Neutrophil (primary cell): ENCODE results near the gene MADD.

Experiments
- H3K27ac ChIP-seq: fragments of 200-600 bp; sonication (generic); 2 replicates; pipeline ENCODE4 v1.5.1; 2016; ENCODE audit warnings: mild to moderate bottlenecking, moderate library complexity
- H3K27me3 ChIP-seq: fragments of 200-600 bp; sonication (generic); 2 replicates; pipeline ENCODE4 v1.6.0; 2016; ENCODE audit warnings: mild to moderate bottlenecking
- H3K36me3 ChIP-seq: fragments of 200-600 bp; sonication (generic); 2 replicates; pipeline ENCODE4 v1.5.1; 2017
- H3K4me1 ChIP-seq, 2 experiments: fragments of 200-600 bp in 1 of 2; sonication (generic) in 1 of 2; 1 replicate in 1 of 2; 2 replicates in 1 of 2; pipeline versions ENCODE4 v1.5.1 to v1.6.1; 2013 to 2016; ENCODE audit warnings: low read depth in 1 of 2, low read length in 1 of 2, mild to moderate bottlenecking in 1 of 2, moderate library complexity in 1 of 2; ENCODE audit not compliant: control insufficient read depth in 1 of 2, insufficient read depth in 1 of 2
- H3K4me3 ChIP-seq, 2 experiments: fragments of 200-600 bp in 1 of 2; sonication (generic) in 1 of 2; 1 replicate in 1 of 2; 2 replicates in 1 of 2; pipeline ENCODE4 v1.5.1; 2013 to 2016; ENCODE audit warnings: low read depth in 1 of 2, low read length in 1 of 2, mild to moderate bottlenecking in 1 of 2, moderate library complexity in 1 of 2
- H3K9me3 ChIP-seq: fragments of 200-600 bp; sonication (generic); 2 replicates; pipeline ENCODE4 v1.5.1; 2016
- CTCF ChIP-seq: fragments of 200-600 bp; sonication (generic); IDR thresholded peaks from 2 replicates; pipeline ENCODE4 v1.5.1; 2016; ENCODE audit warnings: antibody characterized with exemption

Gene MADD

GRCh38 chr11:47354913-47355282 lies 85.0 kb downstream of the MADD start:
- Histone ChIP-seq H3K4me3 (no peak overlapping the region), H3K36me3 (peaks cover 97% of the 10 kb centered on the region), H3K4me1 (peaks cover 20 to 23% of the 10 kb centered on the region in 2 experiments), H3K27ac (peak overlapping the region; percentile 46), H3K9me3 (no peaks in the 10 kb centered on the region), H3K27me3 (no peaks in the 10 kb centered on the region)
- TF ChIP-seq CTCF, result no peak

DNA sequence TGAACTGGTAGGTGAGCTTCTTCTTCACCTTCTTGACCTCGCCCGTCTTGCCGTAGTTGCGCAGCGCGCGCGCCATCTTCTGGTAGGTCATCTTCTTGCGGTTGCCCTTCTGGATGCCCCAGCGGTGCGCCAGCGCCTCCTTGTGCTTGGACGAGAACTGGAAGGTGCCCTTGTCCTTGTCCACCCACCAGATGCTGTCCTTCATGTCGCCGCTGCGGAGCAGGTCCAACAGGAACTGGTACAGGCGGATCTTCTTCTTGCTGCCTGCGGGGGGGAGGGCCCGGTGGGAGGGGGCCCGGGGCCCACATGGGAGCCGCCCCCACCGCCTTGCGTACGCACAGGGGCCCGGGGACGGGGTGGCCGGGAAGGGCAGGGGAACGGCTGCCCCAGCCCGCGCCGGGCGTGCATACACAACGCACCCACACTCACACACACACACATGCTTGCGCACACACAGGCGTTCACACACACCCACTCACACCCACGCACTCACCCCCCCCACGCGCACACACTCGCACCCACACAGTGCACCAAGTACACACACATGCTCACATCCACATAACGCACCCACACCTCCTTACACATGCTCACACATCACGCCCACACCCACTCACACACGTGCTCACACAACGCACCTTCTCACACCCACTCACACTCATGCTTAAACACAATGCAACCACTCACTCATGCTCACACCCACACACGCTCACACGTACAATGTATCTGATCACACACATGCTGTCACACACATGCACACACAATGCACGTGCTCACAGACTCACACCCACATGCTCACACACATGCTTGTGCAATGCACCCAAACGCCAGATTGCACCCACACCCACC lies 85.6 kb downstream of the MADD start:
- no peaks in the 10 kb centered on the region for H3K27me3 ChIP-seq
- TF ChIP-seq CTCF, result no peak
- H3K4me3 ChIP-seq, result no peak overlapping the region
- H3K27ac ChIP-seq, result peak overlapping the region; percentile 46
- peaks cover 26 to 29% of the 10 kb centered on the region in 2 experiments for H3K4me1 ChIP-seq
- no peaks in the 10 kb centered on the region for H3K9me3 ChIP-seq
- H3K36me3 ChIP-seq, result peaks cover 99% of the 10 kb centered on the region

DNA sequence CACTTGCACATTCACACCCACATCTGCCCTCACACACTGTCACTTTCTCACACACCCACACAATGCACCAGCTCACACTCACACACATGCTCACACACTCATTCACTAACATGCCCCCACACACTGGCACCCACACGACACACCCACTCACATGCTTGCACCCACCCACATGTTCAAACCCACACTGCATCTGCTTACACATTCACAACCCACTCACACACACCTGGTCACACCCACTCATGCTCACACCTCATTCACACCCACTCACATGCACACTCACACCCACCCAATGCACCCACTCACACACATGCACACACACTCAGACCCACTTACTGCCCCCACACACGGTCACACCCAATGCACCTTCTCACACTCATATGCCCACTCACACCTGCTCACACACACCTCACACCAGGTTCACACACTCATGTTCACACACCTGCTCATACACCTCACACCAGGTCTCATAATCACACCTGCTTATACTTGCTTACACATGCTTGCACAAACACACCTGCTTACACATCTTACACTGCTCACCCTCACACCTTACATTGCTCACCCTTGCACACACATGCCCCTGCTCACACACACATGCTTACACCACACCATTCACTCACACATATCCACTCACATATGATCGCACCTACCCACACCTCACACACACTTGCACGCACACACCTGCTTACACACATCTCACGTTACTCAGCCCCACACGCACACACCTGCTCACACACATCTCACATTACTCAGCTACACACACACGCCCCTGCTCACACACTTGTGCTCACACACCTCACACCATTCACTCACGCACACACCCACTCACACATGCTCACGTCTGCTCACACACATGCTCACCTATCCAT lies 86.4 kb downstream of the MADD start:
- no peak for TF ChIP-seq CTCF
- Histone ChIP-seq H3K27ac (peak overlapping the region; percentile 74), H3K9me3 (no peaks in the 10 kb centered on the region), H3K36me3 (peaks cover 99% of the 10 kb centered on the region), H3K4me1 (peaks cover 33 to 37% of the 10 kb centered on the region in 2 experiments), H3K27me3 (no peaks in the 10 kb centered on the region), H3K4me3 (no peak overlapping the region)

DNA sequence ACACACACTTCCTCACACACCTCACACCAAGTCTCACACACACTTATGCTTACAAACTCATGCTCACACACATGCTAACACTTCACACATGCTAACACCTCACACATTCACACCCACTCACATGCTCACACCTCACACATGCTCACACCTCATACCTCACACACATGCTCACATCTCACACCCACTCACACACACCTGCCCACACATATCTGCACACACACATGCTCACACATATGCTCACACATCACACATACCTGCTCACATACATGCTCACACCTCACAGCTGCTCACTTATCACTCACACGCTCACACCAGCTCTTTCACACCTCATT lies 87.0 kb downstream of the MADD start:
- TF ChIP-seq CTCF, result no peak
- H3K27me3 ChIP-seq, result no peaks in the 10 kb centered on the region
- peaks cover 100% of the 10 kb centered on the region for H3K36me3 ChIP-seq
- peak overlapping the region; percentile 74 for H3K27ac ChIP-seq
- H3K4me3 ChIP-seq, result no peak overlapping the region
- H3K9me3 ChIP-seq, result no peaks in the 10 kb centered on the region
- peaks cover 39 to 43% of the 10 kb centered on the region in 2 experiments for H3K4me1 ChIP-seq

GRCh38 chr11:47357985-47358730 lies 88.2 kb downstream of the MADD start:
- peaks cover 51 to 55% of the 10 kb centered on the region in 2 experiments for H3K4me1 ChIP-seq
- no peak for TF ChIP-seq CTCF
- H3K4me3 ChIP-seq, result peak overlapping the region; percentile 7 to 55
- H3K27me3 ChIP-seq, result no peaks in the 10 kb centered on the region
- no peaks in the 10 kb centered on the region for H3K9me3 ChIP-seq
- H3K36me3 ChIP-seq, result peaks cover 95% of the 10 kb centered on the region
- H3K27ac ChIP-seq, result peak overlapping the region; percentile 74
